Stimulated activated CD8-positive, alpha-beta memory T cell treated with anti-CD3 and anti-CD28 coated beads, Interleukin-4, amount 100 ng/mL, for 1 hour (primary cell): ENCODE results near the gene PHC2.

Source experiments
- DNase-seq, 2 donors: peaks; one replicate each; pipeline ENCODE4 v3.0.0-alpha.2; 2020; ENCODE audit warnings: low read depth in 2 of 2, low spot score in 1 of 2

PHC2 gene

GRCh38 chr1:33430692-33431593, at the start of gene PHC2:
Gene PHC2 (minus strand): TSS chr1:33431095. CDS start chr1:33375539, 55,556 bp downstream.
- peak; percentile 71 to 79 for DNase-seq

- no peak for DNase-seq
Measured at GRCh38 chr1:33477451-33477850, 46.6 kb upstream of the PHC2 start.

- no peak for DNase-seq
Measured at GRCh38 chr1:33473900-33474299, 43.0 kb upstream of the PHC2 start.

- peak; percentile 61 to 69 for DNase-seq
Measured at GRCh38 chr1:33472269-33472980, 41.5 kb upstream of the PHC2 start, which contains the start of gene ZSCAN20. Gene ZSCAN20 (plus strand): TSS chr1:33472645. CDS start chr1:33479289, 6,644 bp downstream.

- DNase-seq = no peak
Measured at GRCh38 chr1:33471416-33471815, 40.5 kb upstream of the PHC2 start.

GRCh38 chr1:33470495-33471012, 39.7 kb upstream of the PHC2 start:
- DNase-seq = peak in 1 of 2 donors; percentile 16

GRCh38 chr1:33469691-33470090, 38.8 kb upstream of the PHC2 start:
- DNase-seq = no peak

GRCh38 chr1:33468967-33469366, 38.1 kb upstream of the PHC2 start:
- DNase-seq = no peak

GRCh38 chr1:33468531-33468930, 37.6 kb upstream of the PHC2 start:
- no peak for DNase-seq

GRCh38 chr1:33468011-33468410, 37.1 kb upstream of the PHC2 start:
- DNase-seq = no peak

- no peak for DNase-seq
Measured at GRCh38 chr1:33466159-33466558, 35.3 kb upstream of the PHC2 start.

GRCh38 chr1:33465316-33465715, 34.4 kb upstream of the PHC2 start:
- no peak for DNase-seq

GRCh38 chr1:33464552-33464951, 33.7 kb upstream of the PHC2 start:
- no peak for DNase-seq

GRCh38 chr1:33462405-33463164, 31.7 kb upstream of the PHC2 start:
- DNase-seq = no peak

- no peak for DNase-seq
Measured at GRCh38 chr1:33460947-33461629, 30.2 kb upstream of the PHC2 start.

- DNase-seq = no peak
Measured at GRCh38 chr1:33460144-33460543, 29.2 kb upstream of the PHC2 start.

- no peak for DNase-seq
Measured at GRCh38 chr1:33459691-33460090, 28.8 kb upstream of the PHC2 start.

- no peak for DNase-seq
Measured at GRCh38 chr1:33456502-33456886, 25.6 kb upstream of the PHC2 start.

GRCh38 chr1:33455539-33456501, 24.9 kb upstream of the PHC2 start:
- no peak for DNase-seq
